HepG2 (cell line): ENCODE data around the gene AIMP2. TPM values are rescaled to one million over a fixed set of nuclear protein-coding genes. Genes with fewer than 3 reads are reported as not detected.
A peak's percentile ranks its signal among the peaks of the same experiment; 100 is the strongest.

Experiments used
- ARHGAP35 ChIP-seq: sonication (generic); formaldehyde crosslinking; IDR thresholded peaks from 2 replicates; pipeline ENCODE4 v1.9.0; 2022; ENCODE audit warnings: mild to moderate bottlenecking, inconsistent platforms, moderate library complexity, missing genetic modification reagents, borderline replicate concordance
- ATM ChIP-seq: fragments of 450-650 bp; IDR thresholded peaks from 2 replicates; pipeline ENCODE4 v1.7.1; 2017; ENCODE audit warnings: mild to moderate bottlenecking, borderline replicate concordance
- CSRNP1 ChIP-seq: sonication (generic); formaldehyde crosslinking; IDR thresholded peaks from 2 replicates; pipeline ENCODE4 v1.8.1; 2023; ENCODE audit warnings: mild to moderate bottlenecking, missing genetic modification reagents
- ETS1 ChIP-seq: sonication (generic); formaldehyde crosslinking; IDR thresholded peaks from 2 replicates; pipeline ENCODE4 v1.4.0; 2020; ENCODE audit warnings: missing genetic modification reagents
- FOXK2 ChIP-seq: fragments of 450-650 bp; IDR thresholded peaks from 2 replicates; pipeline ENCODE4 v1.6.1; 2016
- HDAC2 ChIP-seq: sonication (generic); formaldehyde crosslinking; IDR thresholded peaks from 2 replicates; pipeline ENCODE4 v1.4.0; 2020; ENCODE audit warnings: missing genetic modification reagents
- HES4 ChIP-seq: sonication (generic); formaldehyde crosslinking; IDR thresholded peaks from 2 replicates; pipeline ENCODE4 v1.9.0; 2021; ENCODE audit warnings: mild to moderate bottlenecking, missing genetic modification reagents, borderline replicate concordance
- HMG20A ChIP-seq: IDR thresholded peaks from 2 replicates; pipeline ENCODE4 v1.6.1; 2016; ENCODE audit warnings: borderline replicate concordance
- HOXA3 ChIP-seq: sonication (generic); formaldehyde crosslinking; IDR thresholded peaks from 2 replicates; pipeline ENCODE4 v1.5.0; 2020; ENCODE audit warnings: missing genetic modification reagents
- JUND ChIP-seq: sonication (generic); formaldehyde crosslinking; IDR thresholded peaks from 2 replicates; pipeline ENCODE4 v1.8.0; 2022; ENCODE audit warnings: mild to moderate bottlenecking, missing genetic modification reagents
- KDM6A ChIP-seq: IDR thresholded peaks from 2 replicates; pipeline ENCODE4 v1.6.1; 2016; ENCODE audit warnings: low read depth
- MED8 ChIP-seq: sonication (generic); formaldehyde crosslinking; IDR thresholded peaks from 2 replicates; pipeline ENCODE4 v1.8.1; 2023; ENCODE audit warnings: mild to moderate bottlenecking, missing genetic modification reagents; ENCODE audit not compliant: insufficient replicate concordance
- MEIS2 ChIP-seq: sonication (generic); formaldehyde crosslinking; IDR thresholded peaks from 2 replicates; pipeline ENCODE4 v1.9.0; 2021; ENCODE audit warnings: mild to moderate bottlenecking, missing genetic modification reagents
- SIN3A ChIP-seq: IDR thresholded peaks from 2 replicates; pipeline ENCODE4 v1.6.1; 2011; ENCODE audit warnings: low read depth, mild to moderate bottlenecking, control low read depth, low read length, borderline replicate concordance
- SP5 ChIP-seq: IDR thresholded peaks from 2 replicates; pipeline ENCODE4 v1.6.1; 2016; ENCODE audit warnings: low read depth, borderline replicate concordance
- TBX2 ChIP-seq: sonication (generic); formaldehyde crosslinking; IDR thresholded peaks from 2 replicates; pipeline ENCODE4 v1.5.0; 2020; ENCODE audit warnings: missing genetic modification reagents, mild to moderate bottlenecking, borderline replicate concordance
- TEF ChIP-seq: sonication (generic); formaldehyde crosslinking; IDR thresholded peaks from 2 replicates; pipeline ENCODE4 v1.5.0; 2020; ENCODE audit warnings: missing genetic modification reagents
- THYN1 ChIP-seq: sonication (generic); formaldehyde crosslinking; IDR thresholded peaks from 2 replicates; pipeline ENCODE4 v1.8.1; 2023; ENCODE audit warnings: low read depth, mild to moderate bottlenecking, moderate library complexity, missing genetic modification reagents, borderline replicate concordance
- ZNF280B ChIP-seq: sonication (generic); formaldehyde crosslinking; IDR thresholded peaks from 2 replicates; pipeline ENCODE4 v1.5.0; 2020; ENCODE audit warnings: missing genetic modification reagents, mild to moderate bottlenecking, borderline replicate concordance
- ZNF468 ChIP-seq: sonication (generic); formaldehyde crosslinking; IDR thresholded peaks from 2 replicates; pipeline ENCODE4 v1.8.0; 2022; ENCODE audit warnings: mild to moderate bottlenecking, moderate library complexity, missing genetic modification reagents
- ZNF558 ChIP-seq: sonication (generic); formaldehyde crosslinking; IDR thresholded peaks from 2 replicates; pipeline ENCODE4 v1.9.0; 2022; ENCODE audit warnings: mild to moderate bottlenecking, missing genetic modification reagents, borderline replicate concordance
- ZNF619 ChIP-seq: sonication (generic); formaldehyde crosslinking; IDR thresholded peaks from 2 replicates; pipeline ENCODE4 v1.4.0; 2020; ENCODE audit warnings: mild to moderate bottlenecking, missing genetic modification reagents
- ZSCAN20 ChIP-seq: sonication (generic); formaldehyde crosslinking; IDR thresholded peaks from 2 replicates; pipeline ENCODE4 v1.4.0; 2020; ENCODE audit warnings: missing genetic modification reagents, mild to moderate bottlenecking, borderline replicate concordance
- polyA plus RNA-seq, 8 experiments: library from polyadenylated mRNA; depleted of rRNA in 3 of 8; stranded (reverse) in 7 of 8; unstranded in 1 of 8; fragments of >200 nt; fragmentation: Illumina TruSeq in 4 of 8; extraction: Trizol in 4 of 8; gene quantifications; 2 replicates each; pipeline versions ENCODE4 v1.2.1 to v1.2.3, GENCODE V29; 2011 to 2016; ENCODE audit warnings: low read depth in 4 of 8, missing spikeins in 1 of 8, mixed read lengths in 1 of 8; ENCODE audit not compliant: insufficient read depth in 1 of 8
- total RNA-seq, 5 experiments: library from RNA; depleted of rRNA; stranded (reverse); fragments of >200 nt; fragmentation: Illumina TruSeq; extraction: Trizol; gene quantifications; 2 replicates each; pipeline ENCODE4 v1.2.3, GENCODE V29; 2016; ENCODE audit warnings: low read depth in 1 of 5

The AIMP2 gene
- total and polyA plus RNA-seq, 2 of the 13 experiments (the other 11 are each of a cell fraction or from before 2014, with no cell fraction given), result 38.2 to 84.9 TPM

GRCh38 chr7:6008668-6009611 is at the start of gene AIMP2, which contains the start of gene PMS2 (continued):
- TF ChIP-seq ZNF280B (CRISPR knock-in tag) (peak; percentile 100), TEF (peak; percentile 84), HOXA3 (peak; percentile 93), ATM (no peak), ZNF619 (peak; percentile 100), THYN1 (CRISPR knock-in tag) (no peak), ARHGAP35 (CRISPR knock-in tag) (peak; percentile 98), SIN3A (peak; percentile 92; the same call in 1 of the 2 replicates), CSRNP1 (peak; percentile 99), HES4 (CRISPR knock-in tag) (peak; percentile 100), FOXK2 (peak; percentile 21; the same call in 1 of the 2 replicates), ZSCAN20 (CRISPR knock-in tag) (peak; percentile 99), ZNF558 (CRISPR knock-in tag) (peak; percentile 100), JUND (CRISPR knock-in tag) (peak; percentile 84), HMG20A (CRISPR knock-in tag) (peak; percentile 47; the same call in 1 of the 2 replicates), SP5 (peak; percentile 96), MED8 (CRISPR knock-in tag) (no peak), HDAC2 (CRISPR knock-in tag) (peak; percentile 72), ETS1 (CRISPR knock-in tag) (peak; percentile 96), KDM6A (CRISPR knock-in tag) (no peak), MEIS2 (CRISPR knock-in tag) (peak; percentile 98), ZNF468 (peak; percentile 99), TBX2 (CRISPR knock-in tag) (peak; percentile 97)
